OCI-LY7 (cell line): Measurements from ENCODE around the gene NHERF2.

Experiments used
- EZH2phosphoT487 ChIP-seq: fragments of 200-600 bp; sonication (generic); IDR thresholded peaks from 2 replicates; pipeline ENCODE4 v1.6.1; 2018; ENCODE audit warnings: low read depth, borderline replicate concordance, mild to moderate bottlenecking, mixed run types, antibody characterized with exemption, low read length, moderate library complexity, mixed read lengths
- TF ChIP-seq, protein P1 (sequence below): fragments of 200-600 bp; sonication (generic); conservative IDR thresholded peaks from 2 replicates; pipeline ENCODE4 v1.5.1; 2014; ENCODE audit warnings: mild to moderate bottlenecking, antibody characterized with exemption, low read length, moderate library complexity, mixed read lengths

- TF ChIP-seq, protein P1, sequence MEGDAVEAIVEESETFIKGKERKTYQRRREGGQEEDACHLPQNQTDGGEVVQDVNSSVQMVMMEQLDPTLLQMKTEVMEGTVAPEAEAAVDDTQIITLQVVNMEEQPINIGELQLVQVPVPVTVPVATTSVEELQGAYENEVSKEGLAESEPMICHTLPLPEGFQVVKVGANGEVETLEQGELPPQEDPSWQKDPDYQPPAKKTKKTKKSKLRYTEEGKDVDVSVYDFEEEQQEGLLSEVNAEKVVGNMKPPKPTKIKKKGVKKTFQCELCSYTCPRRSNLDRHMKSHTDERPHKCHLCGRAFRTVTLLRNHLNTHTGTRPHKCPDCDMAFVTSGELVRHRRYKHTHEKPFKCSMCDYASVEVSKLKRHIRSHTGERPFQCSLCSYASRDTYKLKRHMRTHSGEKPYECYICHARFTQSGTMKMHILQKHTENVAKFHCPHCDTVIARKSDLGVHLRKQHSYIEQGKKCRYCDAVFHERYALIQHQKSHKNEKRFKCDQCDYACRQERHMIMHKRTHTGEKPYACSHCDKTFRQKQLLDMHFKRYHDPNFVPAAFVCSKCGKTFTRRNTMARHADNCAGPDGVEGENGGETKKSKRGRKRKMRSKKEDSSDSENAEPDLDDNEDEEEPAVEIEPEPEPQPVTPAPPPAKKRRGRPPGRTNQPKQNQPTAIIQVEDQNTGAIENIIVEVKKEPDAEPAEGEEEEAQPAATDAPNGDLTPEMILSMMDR, result no peak
- TF ChIP-seq EZH2phosphoT487, result no peak
Observed at GRCh38 chr16:2009164-2009711, 17.5 kb upstream of the NHERF2 start.
